ENCODE results near the gene FMNL2.

The FMNL2 gene

GRCh38 chr2:152598975-152599759, 264.2 kb downstream of the FMNL2 start:
- no peak for DNase-seq

- no peak for DNase-seq
Measured at GRCh38 chr2:152600051-152600657, 265.2 kb downstream of the FMNL2 start.

DNA sequence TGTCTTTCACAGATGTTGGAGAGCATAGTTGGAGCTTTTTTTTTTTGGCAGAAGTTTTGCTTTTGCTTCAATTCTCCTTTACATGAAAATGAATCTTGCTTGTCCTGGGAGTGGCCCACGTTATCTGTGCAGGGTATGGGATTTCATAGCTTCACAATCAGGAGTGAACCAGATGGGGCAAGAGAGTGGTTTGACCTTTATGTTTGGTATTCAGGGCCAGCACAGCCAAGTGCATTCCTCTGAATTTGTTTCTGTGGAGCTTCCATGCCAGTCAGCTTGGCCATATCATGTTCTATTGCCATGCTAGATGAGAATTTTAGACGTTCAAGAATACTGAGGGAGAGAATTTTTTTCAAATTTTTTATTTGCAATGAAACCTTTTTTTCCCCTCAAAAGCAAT, 265.7 kb downstream of the FMNL2 start:
- DNase-seq: no peak

GRCh38 chr2:152602750-152603149, 267.8 kb downstream of the FMNL2 start:
- DNase-seq: no peak

DNA sequence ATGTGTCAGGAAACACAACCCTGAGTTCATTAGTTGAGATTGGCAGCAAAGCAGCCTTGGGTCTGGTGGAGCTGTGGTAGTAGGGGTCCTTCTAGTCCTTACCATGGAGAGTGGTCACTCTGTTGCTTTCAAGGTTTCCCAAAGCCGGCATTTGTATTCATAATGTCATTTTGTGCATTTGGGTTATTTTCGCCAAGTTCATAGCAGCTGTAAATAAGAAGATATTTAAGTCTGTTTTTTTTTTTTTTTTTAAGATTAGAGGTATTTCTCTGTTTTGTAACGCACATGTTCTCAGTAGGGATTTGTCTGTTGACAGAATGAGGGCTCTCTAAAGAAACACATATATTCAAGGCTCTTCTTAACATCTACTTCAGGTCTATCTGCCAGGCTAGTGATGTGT, 268.2 kb downstream of the FMNL2 start:
- no peak for DNase-seq

GRCh38 chr2:152606081-152606480, 271.1 kb downstream of the FMNL2 start:
- no peak for DNase-seq

DNA sequence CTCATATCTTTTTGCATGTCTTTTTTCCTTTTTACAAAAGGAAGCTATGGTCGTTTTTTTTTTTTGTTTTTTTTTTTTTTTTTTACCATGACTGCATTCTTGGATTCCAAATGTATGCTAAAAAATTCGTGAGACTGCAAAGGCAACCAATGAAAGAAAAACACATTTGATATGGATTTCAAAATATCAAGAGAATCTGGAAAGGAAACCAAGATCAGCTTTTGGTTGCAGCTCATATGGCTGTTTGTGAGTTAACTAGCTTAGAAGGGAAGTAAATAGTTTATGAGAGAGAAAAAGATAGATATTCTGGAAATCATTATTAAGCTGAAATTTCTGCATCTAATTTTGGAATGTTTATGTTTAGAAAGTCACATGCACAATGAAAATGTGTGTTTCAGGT, 272.0 kb downstream of the FMNL2 start:
- no peak for DNase-seq

DNA sequence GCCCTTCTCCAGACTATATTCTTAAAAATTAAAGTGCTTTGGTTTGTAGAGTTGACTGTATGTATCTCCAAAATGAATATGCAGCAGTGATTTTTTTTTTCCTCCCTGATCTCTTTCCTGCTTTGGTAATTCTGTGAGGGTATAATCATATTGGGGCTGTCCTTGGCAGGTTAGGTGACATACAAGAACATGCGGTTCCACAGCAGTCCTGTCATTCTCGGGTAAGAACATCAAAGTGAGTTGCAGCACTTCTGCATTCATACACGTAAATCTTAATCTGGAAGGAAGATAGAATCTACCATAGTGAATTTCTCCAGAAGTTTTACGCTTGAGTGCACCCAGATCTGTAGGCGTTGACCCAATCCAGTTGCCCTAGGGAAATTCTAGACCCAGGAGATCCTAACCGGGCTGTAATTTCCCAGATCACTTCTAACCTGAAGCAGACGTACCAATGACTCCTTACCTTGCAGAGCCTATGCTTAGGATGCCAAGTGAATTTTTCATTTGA, 272.9 kb downstream of the FMNL2 start:
- DNase-seq: no peak

DNA sequence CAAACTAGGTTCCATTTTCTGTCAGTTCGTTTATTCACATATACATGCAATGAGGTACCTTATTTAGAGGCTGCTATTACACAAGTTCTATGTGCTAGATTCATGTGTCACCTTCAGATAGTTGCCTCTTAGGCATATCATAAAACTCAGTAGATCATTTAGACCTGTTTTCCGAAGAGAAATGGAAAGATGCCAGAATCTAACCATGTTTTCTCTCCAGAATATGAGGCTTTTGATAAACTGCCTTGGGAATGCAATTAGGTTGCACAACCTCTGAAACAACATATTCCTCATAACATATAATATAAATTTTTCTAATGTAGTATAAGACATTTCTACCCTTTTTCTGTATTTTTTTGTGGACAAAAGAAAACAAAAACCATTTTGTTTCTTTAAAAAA, 274.2 kb downstream of the FMNL2 start:
- DNase-seq: no peak

- no peak for DNase-seq
Measured at GRCh38 chr2:152609699-152610098, 274.7 kb downstream of the FMNL2 start.

DNA sequence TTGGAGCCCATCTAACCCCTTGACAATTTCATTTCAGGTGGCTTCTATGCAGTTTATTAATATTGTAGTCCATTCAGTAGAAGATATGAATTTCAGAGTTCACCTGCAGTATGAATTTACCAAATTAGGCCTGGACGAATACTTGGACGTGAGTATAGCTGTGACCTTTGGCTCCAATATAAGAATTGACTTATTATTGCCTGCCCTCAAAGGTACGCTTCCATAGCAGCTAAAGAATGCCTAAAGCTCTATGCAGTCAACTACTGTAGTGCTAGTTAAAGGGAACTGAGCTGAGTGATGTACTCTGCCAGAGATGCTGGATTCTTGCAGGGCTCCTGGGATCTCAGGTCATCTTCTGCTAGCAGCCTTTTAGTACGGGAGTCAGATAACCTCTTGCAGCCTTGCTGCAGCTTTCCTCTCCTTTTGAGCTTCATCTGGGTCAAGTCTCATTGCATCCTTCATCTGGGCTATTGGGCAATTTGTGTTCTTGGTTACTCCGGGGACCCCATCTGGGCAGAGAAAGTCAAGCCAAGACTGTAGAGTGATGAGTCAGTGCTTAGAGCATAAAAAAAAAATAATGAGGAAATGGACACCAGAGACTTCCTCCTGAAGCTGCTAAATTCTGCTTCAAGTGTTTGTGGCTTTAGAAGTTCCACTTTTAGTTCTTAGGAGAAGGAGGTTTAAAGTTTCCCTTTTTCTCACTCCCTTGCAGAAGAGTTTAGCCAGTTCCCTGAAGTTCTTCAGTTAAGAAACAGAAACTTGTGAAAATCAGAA, 276.7 kb downstream of the FMNL2 start:
- no peak for DNase-seq

- no peak for DNase-seq
Measured at GRCh38 chr2:152613235-152613634, 278.3 kb downstream of the FMNL2 start.

GRCh38 chr2:152615177-152615576, 280.2 kb downstream of the FMNL2 start:
- no peak for DNase-seq

GRCh38 chr2:152617456-152618192, 282.6 kb downstream of the FMNL2 start:
- DNase-seq: no peak

DNA sequence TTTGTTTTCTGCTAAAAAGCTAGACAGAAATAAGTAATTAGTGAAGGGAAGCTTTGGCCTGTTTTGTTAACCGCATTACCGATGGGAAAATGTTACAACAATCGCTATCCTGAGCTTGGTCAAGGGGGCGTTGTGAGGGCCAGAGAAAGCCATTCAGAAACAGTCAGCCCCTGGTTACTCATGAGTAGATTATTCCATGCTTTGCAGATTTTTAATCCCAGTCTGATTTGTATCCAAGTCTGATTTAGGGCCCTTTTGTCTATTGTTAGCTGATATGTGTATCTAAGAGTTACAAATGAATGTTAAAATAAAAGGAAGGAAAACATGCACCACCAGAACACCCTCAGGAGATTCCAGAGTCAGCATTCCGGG, 283.2 kb downstream of the FMNL2 start:
- DNase-seq: no peak

- no peak for DNase-seq
Measured at GRCh38 chr2:152620208-152620607, 285.2 kb downstream of the FMNL2 start.

DNA sequence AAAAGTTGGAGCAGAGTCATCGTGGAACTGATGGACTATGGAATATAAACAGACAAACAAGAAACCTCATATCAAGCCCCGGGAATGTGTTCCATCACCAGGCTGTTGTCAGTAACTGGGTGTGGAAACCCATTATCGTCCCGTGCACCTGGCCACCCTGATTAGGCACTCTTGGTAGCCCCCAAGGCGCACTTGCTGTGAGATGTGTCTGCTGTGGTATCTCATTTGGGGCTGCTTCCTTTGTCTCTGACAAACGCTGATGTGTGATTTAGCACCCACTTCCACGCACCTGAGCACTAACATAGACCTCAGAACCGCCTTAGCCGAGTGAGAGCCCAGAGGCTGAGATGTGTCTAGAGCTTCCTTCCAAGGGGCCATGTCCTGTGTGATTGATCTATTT, 286.0 kb downstream of the FMNL2 start:
- no peak for DNase-seq

GRCh38 chr2:152622219-152622618, 287.2 kb downstream of the FMNL2 start:
- DNase-seq: no peak

DNA sequence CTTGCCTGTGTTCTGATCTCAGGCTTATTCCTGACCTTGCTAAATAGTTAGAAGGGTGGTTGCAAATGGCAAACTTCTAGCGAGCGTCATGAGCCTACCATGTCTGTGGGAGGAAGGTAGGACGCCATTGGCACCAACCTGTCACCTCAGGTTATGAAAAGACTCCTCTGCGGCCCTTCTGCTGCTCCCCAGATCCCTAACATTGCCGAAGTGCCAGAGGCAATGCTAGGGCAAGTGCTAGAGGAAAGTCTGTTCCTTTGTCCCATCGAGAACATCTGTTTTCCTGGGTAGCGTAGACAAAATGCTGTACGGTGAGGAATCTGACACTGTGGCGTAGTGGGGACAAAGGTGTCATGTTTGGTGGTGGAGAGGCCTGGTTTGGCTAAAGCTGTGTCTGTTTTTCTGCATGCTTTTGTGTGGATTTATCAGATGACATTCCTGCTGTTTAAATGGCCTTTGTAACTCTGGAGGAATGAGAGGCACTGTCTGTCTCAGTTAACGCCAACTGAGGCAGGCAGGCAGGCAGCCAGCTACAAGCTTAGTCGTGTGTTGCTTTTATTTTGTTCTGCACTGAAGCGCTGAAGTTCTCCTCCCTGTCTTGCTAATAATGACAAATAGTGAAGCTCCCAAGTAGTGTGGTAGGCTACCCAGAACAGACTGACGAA, 288.2 kb downstream of the FMNL2 start:
- DNase-seq: no peak

- DNase-seq: no peak
Measured at GRCh38 chr2:152623775-152624174, 288.8 kb downstream of the FMNL2 start.

DNA sequence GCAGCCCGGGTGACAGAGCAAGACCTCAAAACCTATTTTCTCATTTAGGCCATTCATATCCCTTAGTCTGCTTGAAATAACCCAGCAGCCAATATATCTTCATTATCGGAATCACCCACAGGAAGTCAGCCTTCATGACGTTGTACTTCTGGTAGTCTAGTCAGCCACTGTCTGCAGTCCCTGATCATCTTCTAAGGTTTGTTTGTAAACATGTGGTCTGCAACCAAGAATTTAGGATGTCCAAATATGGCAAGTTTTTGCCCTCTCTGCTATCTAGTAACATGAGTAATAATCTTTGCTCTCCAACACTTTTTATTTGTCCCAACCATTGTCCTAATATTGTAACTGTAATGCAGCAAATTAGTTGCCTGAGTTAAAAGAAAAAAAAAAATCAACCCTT, 289.8 kb downstream of the FMNL2 start:
- no peak for DNase-seq

DNA sequence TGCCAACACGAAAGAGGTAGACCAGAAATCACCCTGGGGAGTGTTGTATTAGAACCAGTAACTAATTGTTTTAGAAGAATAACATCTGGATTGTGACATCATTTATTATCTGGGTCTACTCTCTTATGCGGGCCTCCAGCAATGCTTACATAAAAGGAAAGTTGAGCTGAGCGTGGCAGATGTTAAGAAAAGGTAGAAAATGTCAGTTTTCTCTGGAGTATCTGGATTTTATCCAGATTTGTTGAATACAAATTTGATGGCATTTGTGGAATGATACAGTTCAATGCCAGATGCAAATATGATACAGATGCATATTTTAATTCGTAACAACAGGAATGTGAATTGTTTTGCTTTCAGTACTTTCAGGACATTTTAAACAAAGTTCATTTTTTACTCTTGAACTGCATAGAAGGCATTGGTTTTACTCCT, 292.0 kb downstream of the FMNL2 start:
- DNase-seq: no peak
